ENCODE results near the gene GLI3. TPM values are rescaled to one million over a fixed set of nuclear protein-coding genes. Genes with fewer than 3 reads are reported as not detected.

Gene GLI3
- total and polyA plus RNA-seq, 2 of the 8 experiments (the other 6 are each of a cell fraction or from before 2014, with no cell fraction given) = 8.0 to 31.1 TPM

DNA sequence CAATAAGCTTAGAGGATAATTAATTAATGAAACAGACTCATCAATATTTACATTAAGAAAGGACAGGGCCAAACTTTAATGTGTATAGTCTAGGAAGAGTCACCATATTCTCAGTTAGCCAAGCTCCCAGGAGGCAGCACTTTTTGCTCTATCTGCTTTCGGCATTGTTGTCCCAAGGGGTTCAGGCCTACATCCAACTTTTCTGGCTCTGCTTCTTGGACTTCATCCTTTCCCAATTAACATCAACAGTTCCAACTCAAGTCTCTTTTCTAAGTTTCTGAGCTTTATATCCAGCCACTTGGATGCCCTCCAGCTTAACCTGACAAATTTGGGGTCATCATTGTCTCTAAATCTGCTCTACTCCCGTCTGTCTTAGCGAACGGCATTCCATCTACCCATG, 42.8 kb downstream of the GLI3 start:
- H3K27me3 ChIP-seq (replicated peaks in 1 of 4; ENCODE audit: control insufficient read depth in 3 of 4, extremely low read depth in 1 of 4, insufficient read depth in 3 of 4, low read length in 3 of 4) = no peaks in the 10 kb centered on the region; a peak in 1 of 7 replicates
- no peak overlapping the region for H2BK120ac ChIP-seq (replicated peaks; ENCODE audit: low read depth, low read length)
- H2AK5ac ChIP-seq (ENCODE audit: low read depth, low read length) = no peak overlapping the region
- FAIRE-seq (no peak), DNase-seq (ENCODE audit: low read depth in 1 of 2, low spot score in 2 of 2) (no peak)
- H3K36me3 ChIP-seq (ENCODE audit: control insufficient read depth in 2 of 4, insufficient read depth in 4 of 4, low read length in 3 of 4) = no peaks in the 10 kb centered on the region
- H3K56ac ChIP-seq (replicated peaks; ENCODE audit: insufficient read length, low read depth, low read length) = no peak overlapping the region
- H2BK5ac ChIP-seq (ENCODE audit: low read depth, low read length) = no peak overlapping the region
- peaks cover 3% of the 10 kb centered on the region for H3K79me1 ChIP-seq (ENCODE audit: low read depth, low read length)
- H3K14ac ChIP-seq (ENCODE audit: insufficient read length) = no peak overlapping the region
- H3K4me1 ChIP-seq (replicated peaks in 1 of 4; ENCODE audit: control insufficient read depth in 3 of 4, insufficient read depth in 4 of 4, low read length in 3 of 4) = peaks cover 0 to 3% (median 3%) of the 10 kb centered on the region in 4 experiments; a peak in 6 of 7 replicates
- peaks cover 0 to 20% of the 10 kb centered on the region in 2 experiments; a peak in 2 of 4 replicates for H3K79me2 ChIP-seq (ENCODE audit: control insufficient read depth in 1 of 2, insufficient read depth in 2 of 2, low read length in 2 of 2)
- no peak overlapping the region for H2AFZ ChIP-seq (ENCODE audit: low read length)
- ChIA-PET POLR2A (ENCODE audit: partially characterized antibody) (interaction anchor here (0.6 to 1.7 kb wide), 2 partner anchors 20 to 41 kb away, joined by 3 to 4 read pairs; no protein-coding TSS in a partner anchor), CTCF (ENCODE audit: partially characterized antibody) (interaction anchor here (0.6 to 3.0 kb wide), 8 partner anchors 8 to 50 kb away, joined by 3 to 20 read pairs (median 6); no protein-coding TSS in a partner anchor)
- H3K9me3 ChIP-seq (ENCODE audit: insufficient read depth in 2 of 2, low read depth in 1 of 2, low read length in 1 of 2) = no peaks in the 10 kb centered on the region
- H3K23me2 ChIP-seq (ENCODE audit: low read depth, low read length) = no peaks in the 10 kb centered on the region
- no peak overlapping the region for H3K23ac ChIP-seq (ENCODE audit: insufficient read length)
- H4K91ac ChIP-seq (replicated peaks; ENCODE audit: insufficient read length, low read length) = no peak overlapping the region
- peaks cover 2 to 3% of the 10 kb centered on the region in 2 experiments for H4K20me1 ChIP-seq (replicated peaks in 1 of 2; ENCODE audit: control insufficient read depth in 1 of 2, insufficient read depth in 2 of 2, low read length in 2 of 2)
- no peak overlapping the region for H3K27ac ChIP-seq (ENCODE audit: low read depth, low read length)
- no peak overlapping the region for H4K8ac ChIP-seq (ENCODE audit: extremely low read depth, insufficient read depth, low read length)
- no peak overlapping the region for H3K9ac ChIP-seq (replicated peaks in 1 of 4; ENCODE audit: extremely low read depth in 1 of 4, low read depth in 3 of 4, low read length in 3 of 4)
- H2BK15ac ChIP-seq (ENCODE audit: low read length) = no peak overlapping the region
- H3K4ac ChIP-seq (replicated peaks; ENCODE audit: insufficient read length, low read depth, low read length) = no peak overlapping the region
- H2BK20ac ChIP-seq (ENCODE audit: low read length) = no peak overlapping the region
- H4K5ac ChIP-seq (ENCODE audit: insufficient read length, low read depth, low read length) = no peak overlapping the region
- no peak overlapping the region for H3K4me3 ChIP-seq (ENCODE audit: extremely low read depth in 1 of 4, insufficient read depth in 2 of 4, low read depth in 3 of 4, low read length in 4 of 4)
- no peak overlapping the region for H2BK12ac ChIP-seq (ENCODE audit: low read depth, low read length)
- no peak overlapping the region for H3K4me2 ChIP-seq (ENCODE audit: insufficient read depth in 1 of 2, low read depth in 2 of 2, low read length in 2 of 2)
- H3K18ac ChIP-seq (ENCODE audit: extremely low read depth, low read length) = no peak overlapping the region
- WGBS, 2 experiments (ENCODE audit: extremely low coverage in 1 of 2, insufficient coverage in 1 of 2, insufficient read length in 1 of 2, insufficient replicate concordance in 2 of 2, low coverage in 1 of 2, low lambda C conversion rate in 2 of 2, missing lambda C conversion rate in 1 of 2) = 97% methylated on average over 4 of the region's 4 CpGs; no CpG with 5 or more reads in 1 of the 2 experiments
- TF ChIP-seq TBP (IDR thresholded peaks at IDR 0.05; ENCODE audit: low read depth, low read length) = no peak
